IPS-15b (cell line): ENCODE measurements around the gene EFCAB11.

Experiments
- H3K27me3 ChIP-seq: one replicate; pipeline ENCODE4 v1.6.1; 2013; ENCODE audit warnings: low read length; ENCODE audit not compliant: control insufficient read depth, insufficient read depth
- H3K36me3 ChIP-seq: one replicate; pipeline ENCODE4 v1.6.1; 2013; ENCODE audit warnings: low read length; ENCODE audit not compliant: control insufficient read depth, insufficient read depth
- H3K4me1 ChIP-seq: one replicate; pipeline ENCODE4 v1.6.1; 2013; ENCODE audit warnings: mild to moderate bottlenecking, low read length; ENCODE audit not compliant: control insufficient read depth, insufficient read depth
- H3K4me3 ChIP-seq: one replicate; pipeline ENCODE4 v1.5.1; 2013; ENCODE audit warnings: low read depth, low read length
- H3K9ac ChIP-seq: one replicate; pipeline ENCODE4 v1.6.1; 2013; ENCODE audit warnings: low read depth, mild to moderate bottlenecking, low read length
- H3K9me3 ChIP-seq: one replicate; pipeline ENCODE4 v1.6.1; 2013; ENCODE audit warnings: mild to moderate bottlenecking, low read length; ENCODE audit not compliant: control insufficient read depth, insufficient read depth

Gene EFCAB11

DNA sequence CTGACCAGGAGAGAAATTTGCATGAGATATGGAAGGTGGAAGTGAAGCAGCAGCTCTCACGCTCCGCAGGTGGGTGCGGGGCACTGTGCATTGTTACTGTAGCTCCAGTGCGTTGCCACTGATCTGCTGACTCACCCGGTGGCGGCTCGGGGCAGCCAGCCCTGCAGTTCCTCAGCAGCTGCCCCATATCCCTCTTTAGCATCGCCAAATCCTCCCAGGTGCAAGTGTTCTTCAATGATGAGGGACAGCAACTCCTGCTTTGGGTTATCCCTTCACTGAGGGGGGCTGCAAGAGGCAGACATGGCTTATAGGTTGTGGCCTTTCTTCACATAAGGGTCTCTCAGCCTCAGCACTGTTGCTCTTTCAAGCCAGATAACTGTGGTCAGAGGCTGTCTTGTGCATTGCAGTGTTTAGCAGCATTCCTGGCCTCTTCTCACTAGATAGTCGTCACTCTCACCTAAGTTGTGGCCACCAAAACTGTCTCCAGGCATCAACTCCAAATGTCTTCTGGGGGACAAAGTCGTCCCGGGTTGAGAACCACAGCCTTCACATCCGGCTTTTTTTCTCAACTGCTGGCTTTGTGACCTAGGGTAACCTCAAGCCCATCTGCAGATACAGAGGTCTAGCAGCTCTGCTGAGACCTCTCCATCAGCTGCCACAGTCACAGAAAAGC is 180.8 kb downstream of the EFCAB11 start:
- no peak overlapping the region for H3K4me3 ChIP-seq
- H3K27me3 ChIP-seq = no peaks in the 10 kb centered on the region
- H3K9ac ChIP-seq = no peak overlapping the region
- no peaks in the 10 kb centered on the region for H3K36me3 ChIP-seq
- peaks cover 10% of the 10 kb centered on the region for H3K4me1 ChIP-seq
- no peaks in the 10 kb centered on the region for H3K9me3 ChIP-seq

DNA sequence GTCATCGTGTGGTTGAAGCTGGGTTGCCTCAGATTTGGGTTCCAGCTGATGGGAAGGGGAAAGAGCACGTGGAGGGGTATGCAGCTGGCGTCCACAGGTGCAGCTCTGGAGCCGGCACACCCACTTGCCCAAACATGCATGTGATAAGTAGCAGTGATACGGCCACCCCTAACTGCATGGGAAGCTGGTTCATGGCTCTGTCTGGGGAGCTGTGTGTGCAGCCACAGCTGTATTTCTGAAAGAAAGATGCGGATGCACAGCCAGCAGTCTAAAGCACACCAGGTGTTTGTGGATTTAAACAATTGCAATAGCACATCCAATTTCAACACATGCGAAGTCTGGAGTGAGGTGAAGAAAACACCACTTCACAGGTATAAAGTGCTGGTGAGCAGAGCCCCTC is 181.4 kb downstream of the EFCAB11 start:
- Histone ChIP-seq H3K4me1 (peaks cover 10% of the 10 kb centered on the region), H3K27me3 (no peaks in the 10 kb centered on the region), H3K9me3 (no peaks in the 10 kb centered on the region), H3K36me3 (no peaks in the 10 kb centered on the region), H3K9ac (no peak overlapping the region), H3K4me3 (no peak overlapping the region)

DNA sequence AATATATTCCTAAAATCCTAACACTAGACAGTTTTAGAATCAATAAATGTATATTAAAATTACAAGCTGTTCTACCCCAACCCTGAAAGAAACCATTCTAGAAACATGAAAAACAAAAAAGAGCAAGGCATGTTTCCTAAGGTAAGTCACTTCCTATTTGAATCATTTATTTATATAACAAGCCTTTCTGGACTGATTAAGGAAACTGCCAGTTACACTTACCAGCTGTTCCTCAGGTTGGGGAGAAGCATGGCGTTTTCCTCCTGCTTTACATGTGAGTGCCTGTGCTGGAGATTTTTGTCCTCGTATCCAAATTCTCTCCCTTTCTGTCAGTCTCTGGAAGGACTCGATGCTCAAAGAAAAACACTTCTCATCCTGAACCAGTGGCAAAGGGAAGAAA is 183.3 kb downstream of the EFCAB11 start:
- Histone ChIP-seq H3K9ac (no peak overlapping the region), H3K36me3 (no peaks in the 10 kb centered on the region), H3K4me3 (no peak overlapping the region), H3K4me1 (peaks cover 10% of the 10 kb centered on the region), H3K27me3 (no peaks in the 10 kb centered on the region), H3K9me3 (no peaks in the 10 kb centered on the region)

DNA sequence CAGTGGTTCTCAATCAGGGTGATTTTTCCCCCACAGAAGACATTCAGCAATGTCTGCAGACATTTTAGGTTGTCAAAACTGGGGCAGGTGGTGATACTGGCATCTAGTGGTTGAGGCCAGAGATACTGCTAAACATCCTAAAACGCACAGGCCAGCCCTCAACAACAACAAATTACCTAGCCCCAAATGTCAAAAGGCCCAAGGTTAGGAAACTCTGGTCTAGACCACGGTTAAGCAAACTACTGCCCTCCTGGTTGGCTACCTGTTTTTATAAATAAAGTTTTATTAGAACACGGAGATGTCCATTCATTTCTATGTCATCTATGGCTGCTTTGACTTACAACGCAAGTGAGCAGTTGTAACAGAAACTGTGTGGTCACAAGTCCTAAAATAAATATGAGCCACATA is 186.7 kb downstream of the EFCAB11 start:
- no peak overlapping the region for H3K4me3 ChIP-seq

DNA sequence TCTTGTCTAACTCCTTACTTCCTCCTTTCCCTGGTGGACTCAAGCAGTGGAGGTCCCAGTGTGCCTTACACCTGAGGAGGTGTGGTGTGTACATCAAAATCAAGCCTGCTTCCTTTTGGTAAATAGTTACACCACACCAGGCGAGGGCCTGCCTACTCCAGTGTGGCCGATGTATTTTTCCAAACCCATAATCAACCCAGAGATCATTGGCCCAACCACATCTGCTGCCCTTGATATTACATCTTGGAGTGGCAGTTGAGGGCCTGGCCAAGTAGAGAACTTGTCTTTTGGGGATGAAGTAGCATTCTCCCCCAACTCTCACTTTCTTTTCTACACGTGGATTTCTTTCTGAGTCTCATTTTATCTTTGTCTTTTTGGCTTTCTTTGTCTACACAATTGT is 187.4 kb downstream of the EFCAB11 start:
- Histone ChIP-seq H3K4me3 (no peak overlapping the region), H3K9ac (no peak overlapping the region)

More for the DNA sequence above, 186.7 kb downstream of the EFCAB11 start:
- Histone ChIP-seq H3K9me3 (no peaks in the 10 kb centered on the region), H3K4me1 (no peaks in the 10 kb centered on the region), H3K27me3 (no peaks in the 10 kb centered on the region), H3K36me3 (no peaks in the 10 kb centered on the region), H3K9ac (no peak overlapping the region)

DNA sequence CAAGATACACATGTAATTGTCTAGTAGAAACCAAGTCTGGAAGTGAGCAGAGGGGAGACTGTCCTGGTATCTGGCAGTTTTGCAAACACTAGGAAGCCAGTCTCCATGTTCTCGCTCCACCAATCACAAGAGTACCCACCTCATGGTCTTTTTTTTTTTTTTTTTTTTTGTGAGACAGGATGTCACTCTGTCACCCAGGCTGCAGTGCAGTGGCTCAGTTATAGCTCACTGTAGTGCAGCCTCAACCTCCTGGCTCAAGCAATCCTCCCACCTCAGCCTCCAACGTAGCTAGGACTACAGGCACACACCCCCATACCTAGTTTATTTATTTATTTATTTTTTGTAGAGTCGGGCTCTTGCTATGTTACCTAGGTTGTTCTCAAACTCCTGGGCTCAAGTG is 189.2 kb downstream of the EFCAB11 start:
- H3K36me3 ChIP-seq = no peaks in the 10 kb centered on the region
- H3K27me3 ChIP-seq = no peaks in the 10 kb centered on the region
- H3K4me3 ChIP-seq = no peak overlapping the region
- no peak overlapping the region for H3K9ac ChIP-seq
- no peaks in the 10 kb centered on the region for H3K4me1 ChIP-seq
- no peaks in the 10 kb centered on the region for H3K9me3 ChIP-seq

More for the DNA sequence above, 187.4 kb downstream of the EFCAB11 start:
- H3K36me3 ChIP-seq = no peaks in the 10 kb centered on the region
- H3K4me1 ChIP-seq = no peaks in the 10 kb centered on the region
- H3K9me3 ChIP-seq = no peaks in the 10 kb centered on the region
- no peaks in the 10 kb centered on the region for H3K27me3 ChIP-seq

DNA sequence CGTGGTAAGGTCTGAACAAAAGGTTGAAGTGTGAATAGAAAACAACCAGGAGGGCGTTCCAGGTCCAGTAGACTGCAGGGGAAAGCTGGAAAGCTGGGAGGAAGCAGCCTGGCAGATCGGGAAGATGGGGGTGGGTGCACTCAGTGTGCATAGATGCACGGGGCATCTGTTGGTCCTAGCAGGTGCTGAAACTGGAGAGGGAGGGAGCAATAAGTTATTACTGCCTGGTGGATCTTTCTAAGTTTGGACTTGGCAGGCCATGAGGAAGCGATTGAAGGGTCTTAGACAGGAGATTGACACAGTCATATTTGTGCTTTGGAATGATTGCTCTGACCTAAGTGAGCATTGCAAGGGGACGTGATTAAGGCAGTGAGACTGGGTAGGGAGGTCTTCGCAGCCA is 194.4 kb downstream of the EFCAB11 start:
- H3K9me3 ChIP-seq = peaks cover 3% of the 10 kb centered on the region

DNA sequence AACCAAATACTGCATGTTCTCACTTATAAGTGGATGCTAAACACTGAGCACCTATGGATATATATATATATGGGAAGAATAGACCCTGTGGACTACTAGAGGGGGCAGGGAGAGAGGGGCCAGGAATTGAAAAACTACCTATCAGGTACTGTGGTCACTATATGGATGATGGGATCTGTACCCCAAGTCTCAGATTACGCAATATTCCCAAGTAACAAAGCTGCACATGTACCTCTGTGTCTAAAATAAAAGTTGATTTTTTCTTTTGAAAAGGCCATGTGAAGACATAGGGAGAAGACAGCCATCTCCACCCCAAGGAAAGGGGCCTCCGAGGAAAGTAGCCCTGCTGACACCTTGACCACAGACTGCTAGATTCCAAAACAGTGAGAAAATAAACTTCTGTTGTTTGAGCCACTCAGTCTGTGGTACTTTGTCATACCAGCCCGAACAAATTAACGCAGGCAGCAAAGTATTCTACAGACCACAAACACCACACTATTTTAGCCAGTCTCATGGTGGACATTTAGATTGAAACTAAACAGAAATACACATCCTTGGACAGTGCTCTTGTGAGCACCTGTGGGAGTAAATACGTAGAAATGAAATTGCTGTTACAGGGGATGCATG is 197.1 kb downstream of the EFCAB11 start:
- Histone ChIP-seq H3K36me3 (no peaks in the 10 kb centered on the region), H3K4me3 (no peak overlapping the region), H3K9ac (no peak overlapping the region), H3K9me3 (peaks cover 3% of the 10 kb centered on the region), H3K4me1 (no peaks in the 10 kb centered on the region), H3K27me3 (no peaks in the 10 kb centered on the region)

More for the DNA sequence above, 194.4 kb downstream of the EFCAB11 start:
- H3K36me3 ChIP-seq = no peaks in the 10 kb centered on the region
- H3K4me1 ChIP-seq = no peaks in the 10 kb centered on the region
- H3K27me3 ChIP-seq = no peaks in the 10 kb centered on the region
- no peak overlapping the region for H3K9ac ChIP-seq
- no peak overlapping the region for H3K4me3 ChIP-seq

DNA sequence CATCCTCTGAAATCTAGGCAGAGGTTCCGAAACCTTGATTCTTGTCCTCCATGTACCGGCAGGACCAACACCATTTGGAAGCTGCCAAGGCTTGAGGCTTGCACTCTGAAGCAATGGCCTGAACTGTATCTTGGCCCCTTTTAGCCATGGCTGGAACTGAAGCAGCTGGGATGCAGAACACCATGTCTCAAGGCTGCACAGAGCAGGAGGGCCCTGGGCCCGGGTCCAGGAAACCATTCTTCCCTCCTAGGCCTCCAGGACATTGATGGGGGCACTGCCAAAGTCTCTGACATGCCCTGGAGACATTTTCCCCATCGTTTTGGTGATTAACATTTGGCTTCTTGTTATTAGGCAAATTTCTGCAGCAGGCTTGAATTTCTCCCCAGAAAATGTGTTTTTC is 198.7 kb downstream of the EFCAB11 start:
- no peaks in the 10 kb centered on the region for H3K4me1 ChIP-seq
- no peaks in the 10 kb centered on the region for H3K36me3 ChIP-seq
- H3K27me3 ChIP-seq = no peaks in the 10 kb centered on the region
- peaks cover 3% of the 10 kb centered on the region for H3K9me3 ChIP-seq
- H3K4me3 ChIP-seq = no peak overlapping the region
- H3K9ac ChIP-seq = no peak overlapping the region

DNA sequence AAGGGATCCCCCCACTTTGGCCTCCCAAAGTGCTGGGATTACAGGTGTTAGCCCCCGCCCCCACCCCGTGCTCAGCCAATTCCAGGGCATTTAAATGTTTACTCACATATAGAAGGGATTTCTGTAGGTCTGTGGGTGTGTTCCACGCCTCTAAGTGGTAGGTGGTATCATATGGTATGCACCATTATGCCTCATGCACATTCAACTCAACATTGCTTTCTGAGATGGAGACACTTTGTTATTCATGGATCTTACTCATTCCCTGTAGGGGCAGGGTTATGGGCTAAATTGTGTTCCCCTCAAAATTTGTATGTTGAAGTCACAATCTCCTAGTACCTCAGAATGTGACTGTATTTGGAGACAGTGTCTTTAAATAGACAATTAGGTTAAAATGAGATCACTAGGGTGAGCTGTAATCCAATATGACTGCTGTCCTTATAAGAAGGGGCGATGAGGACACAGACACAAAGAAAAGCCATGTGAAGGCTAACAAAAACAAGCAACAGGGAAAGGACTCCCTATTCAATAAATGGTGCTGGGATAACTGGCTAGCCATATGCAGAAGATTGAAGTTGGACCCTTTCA is 200.6 kb downstream of the EFCAB11 start:
- Histone ChIP-seq H3K9ac (no peak overlapping the region), H3K4me3 (no peak overlapping the region), H3K4me1 (no peaks in the 10 kb centered on the region), H3K9me3 (peaks cover 3% of the 10 kb centered on the region), H3K36me3 (no peaks in the 10 kb centered on the region), H3K27me3 (no peaks in the 10 kb centered on the region)

DNA sequence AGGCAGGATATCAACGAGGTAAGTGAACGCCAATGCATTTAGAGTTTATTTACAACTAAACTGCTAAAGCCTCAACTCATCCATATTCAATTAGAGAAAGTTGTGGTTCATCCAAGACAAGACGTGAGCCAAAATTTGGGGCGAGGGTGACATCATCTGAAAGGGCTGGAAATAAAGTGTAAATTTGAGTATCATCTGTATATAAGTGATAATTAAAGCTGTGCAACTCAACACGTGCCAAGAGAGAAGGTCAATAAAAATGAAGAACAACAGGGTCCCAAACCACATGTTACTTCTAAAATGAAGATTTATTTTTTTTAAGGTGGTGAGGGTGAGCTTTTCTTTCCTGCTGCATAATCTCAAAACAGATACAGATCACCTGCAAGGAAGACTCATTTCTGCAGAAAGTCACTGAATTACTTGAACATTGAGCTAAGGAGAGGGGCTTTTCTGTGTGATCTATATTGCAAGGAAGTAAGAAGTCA is 203.6 kb downstream of the EFCAB11 start:
- no peak overlapping the region for H3K9ac ChIP-seq
- peaks cover 3% of the 10 kb centered on the region for H3K9me3 ChIP-seq

DNA sequence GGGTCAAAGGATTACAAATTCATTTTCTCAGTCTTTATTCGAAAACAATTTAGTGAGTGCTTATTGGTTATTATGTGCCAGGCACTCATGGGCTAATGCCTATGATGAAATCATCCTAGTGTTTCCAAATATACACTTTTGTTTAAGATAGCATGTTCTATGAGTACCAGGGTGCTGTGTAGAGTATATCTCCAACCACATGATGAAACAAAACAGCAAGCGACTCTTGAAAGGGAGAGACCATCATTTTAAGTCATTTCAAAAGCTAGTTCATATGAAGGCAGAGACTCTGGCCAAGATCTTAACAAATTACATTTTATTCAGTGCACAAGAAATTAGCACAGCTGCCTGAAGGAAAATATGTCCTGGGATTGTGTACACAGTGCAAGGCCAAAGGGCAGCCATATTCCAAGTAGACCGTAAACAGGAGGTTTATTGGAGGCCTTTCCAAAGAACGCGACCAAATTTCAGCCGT is 204.2 kb downstream of the EFCAB11 start:
- no peaks in the 10 kb centered on the region for H3K36me3 ChIP-seq
- H3K4me3 ChIP-seq = no peak overlapping the region
- H3K9ac ChIP-seq = no peak overlapping the region
- no peaks in the 10 kb centered on the region for H3K4me1 ChIP-seq
- H3K27me3 ChIP-seq = no peaks in the 10 kb centered on the region
- peaks cover 3% of the 10 kb centered on the region for H3K9me3 ChIP-seq

More for the DNA sequence above, 203.6 kb downstream of the EFCAB11 start:
- Histone ChIP-seq H3K4me3 (no peak overlapping the region), H3K36me3 (no peaks in the 10 kb centered on the region), H3K4me1 (no peaks in the 10 kb centered on the region), H3K27me3 (no peaks in the 10 kb centered on the region)
